NCI-H1694 treated with DMSO at 0.1 percent for 48 hours (cell line): Measurements from ENCODE around the gene C17orf75.
"Not testable (repeated sequence)": the region's sequence is repeated elsewhere in the genome, so short reads cannot be mapped to it uniquely, and the experiment has no call there.

Experiments used
- DNase-seq: peaks from one replicate; lab custom pipeline; 2025; lab: John Stamatoyannopoulos, UW

C17orf75 gene, protein sequence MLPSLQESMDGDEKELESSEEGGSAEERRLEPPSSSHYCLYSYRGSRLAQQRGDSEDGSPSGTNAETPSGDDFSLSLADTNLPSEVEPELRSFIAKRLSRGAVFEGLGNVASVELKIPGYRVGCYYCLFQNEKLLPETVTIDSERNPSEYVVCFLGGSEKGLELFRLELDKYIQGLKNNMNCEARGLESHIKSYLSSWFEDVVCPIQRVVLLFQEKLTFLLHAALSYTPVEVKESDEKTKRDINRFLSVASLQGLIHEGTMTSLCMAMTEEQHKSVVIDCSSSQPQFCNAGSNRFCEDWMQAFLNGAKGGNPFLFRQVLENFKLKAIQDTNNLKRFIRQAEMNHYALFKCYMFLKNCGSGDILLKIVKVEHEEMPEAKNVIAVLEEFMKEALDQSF

DNA sequence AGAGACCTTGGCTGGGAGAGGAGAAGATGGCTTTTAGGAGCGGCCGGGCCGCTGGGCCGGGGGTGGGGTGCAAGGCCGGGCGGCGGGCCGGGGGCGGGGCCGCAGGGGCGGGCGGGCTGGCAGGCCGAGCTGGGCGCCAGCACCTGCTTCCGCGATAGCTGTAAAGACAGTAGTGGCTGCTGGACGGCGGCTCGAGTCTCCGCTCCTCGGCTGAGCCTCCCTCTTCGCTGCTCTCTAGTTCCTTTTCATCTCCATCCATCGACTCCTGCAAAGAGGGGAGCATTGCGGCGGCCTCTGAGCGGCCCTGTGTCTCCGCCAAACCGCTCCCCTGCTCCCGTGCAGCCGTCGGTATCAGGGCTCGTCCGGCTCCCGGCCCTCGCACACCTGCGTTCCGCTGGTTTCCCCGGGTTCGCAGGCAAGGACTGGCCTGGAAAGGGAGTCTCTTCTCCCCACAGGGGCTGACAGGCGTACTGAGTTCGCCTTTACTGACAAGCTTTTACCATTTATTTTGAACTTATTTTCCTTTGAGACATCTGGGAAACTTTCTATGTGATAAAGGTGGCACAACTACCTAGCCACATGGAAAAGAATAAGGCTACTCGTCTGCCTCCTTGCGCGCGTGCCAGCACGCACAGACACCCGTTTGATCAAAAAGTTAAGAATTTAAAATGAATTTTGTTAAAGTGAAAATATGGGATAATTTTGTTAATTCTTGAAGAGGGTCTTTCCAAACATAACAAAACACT, at the start of gene C17orf75:
Gene C17orf75, minus strand, starts transcription at position 317 of the 746 bp plus-strand sequence. Its CDS starts 34 bp downstream, at position 283.
- peak; percentile 61 for DNase-seq

DNA sequence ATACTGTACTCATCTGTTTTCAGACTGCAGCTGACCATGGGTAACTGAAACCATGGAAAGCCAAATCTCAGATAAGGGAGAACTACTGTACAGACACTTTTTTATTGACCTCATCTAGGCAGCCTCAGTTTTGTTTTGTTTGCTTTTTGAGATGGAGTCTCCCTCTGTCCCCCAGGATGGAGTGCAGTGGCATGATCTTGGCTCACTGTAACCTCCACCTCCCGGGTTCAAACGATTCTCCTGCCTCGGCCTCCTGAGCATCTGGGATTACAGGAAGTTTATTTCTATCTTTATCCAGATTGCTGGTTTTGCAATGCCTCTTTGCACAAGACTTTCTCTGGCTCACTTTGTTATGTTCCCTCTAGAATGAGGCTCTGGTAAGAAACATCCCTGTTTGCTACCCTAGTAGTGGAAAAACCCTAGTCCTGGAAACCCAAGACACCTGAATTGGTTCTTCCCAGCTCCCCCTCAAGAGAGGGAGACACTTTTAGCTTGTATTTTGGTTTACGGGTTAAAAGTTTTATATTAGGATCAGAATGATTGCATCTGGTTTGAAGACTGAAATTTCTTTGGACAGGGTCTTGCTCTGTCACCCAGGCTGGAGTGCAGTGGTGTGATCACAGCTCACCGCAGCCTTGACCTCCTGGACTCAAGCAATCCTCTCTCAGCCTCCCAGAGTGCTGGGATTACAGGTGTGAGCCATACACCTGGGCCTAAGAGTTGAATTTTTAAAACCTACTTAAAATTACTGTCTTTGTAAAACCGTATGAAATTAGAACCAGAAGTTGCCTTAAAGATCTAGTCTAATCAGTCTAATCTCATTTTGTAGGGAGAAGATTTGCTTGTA, 46.9 kb upstream of the C17orf75 start:
- no peak for DNase-seq

DNA sequence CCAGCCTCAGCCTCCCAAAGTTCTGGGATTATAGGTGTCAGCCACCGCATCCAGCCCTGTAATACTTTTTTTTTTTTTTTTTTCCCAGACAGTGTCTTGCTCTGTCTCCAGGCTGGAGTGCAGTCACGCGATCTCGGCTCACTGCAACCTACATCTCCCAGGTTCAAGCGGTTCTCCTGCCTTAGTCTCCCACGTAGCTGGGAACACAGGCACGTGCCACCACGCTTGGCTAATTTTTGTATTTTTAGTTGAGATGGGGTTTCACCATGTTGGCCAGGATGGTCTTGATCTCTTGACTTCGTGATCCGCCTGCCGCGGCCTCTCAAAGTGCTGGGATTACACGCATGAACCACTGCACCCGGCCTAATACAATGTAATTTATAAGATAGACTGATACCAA, 46.2 kb upstream of the C17orf75 start:
- not testable (repeated sequence) for DNase-seq

DNA sequence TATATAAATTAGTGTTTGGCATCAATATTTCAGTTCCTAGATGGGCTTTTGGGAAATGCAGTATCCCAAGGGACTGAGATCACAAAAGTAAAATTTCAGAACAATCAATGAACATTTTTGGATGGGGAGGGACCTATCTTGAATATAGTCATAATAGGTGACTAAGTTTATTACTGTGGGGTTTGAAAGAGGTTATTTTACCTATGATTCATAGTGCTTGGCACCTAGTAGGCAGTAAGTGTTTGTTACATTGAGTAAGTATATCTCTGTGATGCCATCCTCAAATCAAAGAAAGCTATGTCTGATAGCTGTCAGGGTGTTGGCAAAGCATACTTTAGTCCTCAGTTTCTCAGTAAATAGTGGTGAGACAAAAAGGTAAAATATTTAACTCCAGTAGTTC, 44.9 kb upstream of the C17orf75 start:
- DNase-seq, result no peak

DNA sequence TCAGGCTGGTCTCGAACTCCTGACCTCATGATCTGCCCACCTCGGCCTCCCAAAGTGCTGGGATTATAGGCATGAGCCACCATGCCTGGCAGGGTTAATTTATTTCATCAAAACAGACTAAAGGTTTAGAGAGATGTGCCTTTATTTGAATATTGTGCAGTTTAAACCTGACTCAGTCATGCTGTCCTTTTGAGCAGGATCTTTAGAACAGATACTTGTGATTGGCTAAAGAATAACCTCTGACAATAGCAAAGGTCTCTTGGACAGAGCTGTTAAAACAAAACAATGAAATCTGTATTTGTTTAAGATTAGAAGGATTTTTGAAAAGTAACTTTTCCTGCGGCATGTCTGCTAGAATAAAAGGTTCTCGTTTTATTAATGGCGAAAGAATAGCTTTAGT, 44.0 kb upstream of the C17orf75 start:
- DNase-seq, result no peak

DNA sequence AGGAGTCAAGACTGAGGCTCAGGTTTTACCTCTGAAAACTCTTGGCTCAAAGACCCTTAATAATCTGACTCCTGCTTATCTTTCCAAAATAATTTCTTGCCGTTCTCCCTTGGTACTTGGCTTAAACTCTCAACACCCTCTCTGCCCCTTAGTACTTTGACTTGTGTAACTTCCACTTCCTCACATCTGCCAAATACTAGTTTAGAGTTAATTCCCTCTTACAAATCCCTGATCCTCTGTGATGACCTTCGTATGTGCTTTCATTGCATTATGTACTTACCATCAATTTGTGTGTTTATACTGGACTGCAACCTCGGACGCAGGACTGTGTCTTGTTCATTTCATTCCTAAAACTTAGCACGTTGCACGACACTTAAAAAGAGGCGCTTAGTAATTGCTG, 43.1 kb upstream of the C17orf75 start:
- no peak for DNase-seq

DNA sequence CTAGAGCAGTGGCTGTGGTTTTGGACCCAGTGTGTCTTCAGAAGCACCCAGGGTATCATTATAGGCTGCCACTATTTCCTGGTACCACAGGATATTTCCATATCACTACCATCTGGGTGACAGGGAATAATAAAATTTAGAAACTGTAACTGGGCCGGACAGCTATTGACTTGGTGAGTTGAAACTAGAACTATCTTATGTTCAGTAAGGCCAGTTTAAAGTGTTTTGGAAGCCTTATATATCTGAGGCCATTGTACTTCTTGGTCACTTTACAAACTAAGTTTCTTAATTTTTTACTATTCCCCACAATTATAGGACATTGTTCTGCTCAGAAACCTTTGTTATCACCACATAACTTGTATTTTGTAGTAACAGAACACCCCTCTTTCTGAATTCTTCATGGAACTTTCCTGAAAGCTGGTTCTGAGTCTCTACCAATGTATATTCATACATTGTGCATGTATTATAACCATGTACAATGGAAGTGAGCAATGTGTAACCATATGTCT, 42.0 kb upstream of the C17orf75 start:
- no peak for DNase-seq

DNA sequence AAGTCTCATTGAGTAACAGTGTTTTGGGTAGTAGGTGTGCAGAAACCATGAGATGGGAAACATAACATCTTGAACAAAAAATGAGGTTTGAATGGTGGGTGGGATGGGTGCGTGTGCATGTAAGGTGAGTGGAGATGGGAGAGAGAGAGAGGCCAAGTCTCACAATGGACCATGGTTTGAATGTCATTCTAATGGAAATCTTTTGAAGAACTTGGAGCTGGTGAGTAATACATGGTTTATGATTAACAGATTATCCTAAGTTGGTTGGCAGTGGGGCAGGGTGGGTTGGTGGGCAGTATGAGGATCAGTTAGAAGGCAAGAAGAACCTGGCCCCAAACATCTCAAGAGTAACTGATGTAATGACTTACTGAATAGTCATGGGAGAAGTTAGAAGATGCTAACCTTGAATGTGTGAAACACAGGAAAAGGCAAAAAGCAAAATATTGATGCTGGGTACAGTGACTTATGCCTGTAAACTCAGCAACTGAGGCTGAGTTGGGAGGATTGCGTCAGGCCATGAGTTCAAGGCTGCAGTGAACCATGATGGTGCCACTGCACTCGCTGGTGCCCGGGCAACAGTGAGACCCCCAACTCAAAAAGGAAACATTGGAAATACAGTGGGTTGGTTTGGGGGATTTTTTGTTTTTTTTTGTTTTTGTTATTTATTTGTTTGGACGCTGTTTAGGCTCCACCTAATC, 40.7 kb upstream of the C17orf75 start:
- no peak for DNase-seq

DNA sequence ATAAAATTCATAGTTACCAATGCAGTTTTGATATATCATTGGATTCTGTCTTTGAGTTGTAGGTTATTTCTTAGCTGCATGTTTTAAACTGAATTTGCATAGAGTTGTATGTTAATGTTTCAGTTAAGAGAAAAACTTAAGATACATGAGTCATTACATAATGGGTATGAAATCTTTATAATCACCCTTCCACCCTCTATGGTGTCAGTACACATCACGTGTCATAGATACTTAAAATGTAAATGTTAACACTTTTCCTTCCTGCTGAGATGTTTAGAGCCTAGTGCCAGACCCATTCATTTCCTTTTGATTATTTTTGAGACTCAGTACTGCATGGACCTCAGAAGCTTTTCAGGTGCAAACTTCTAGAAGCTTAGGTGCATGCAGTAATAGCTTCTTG, 28.5 kb upstream of the C17orf75 start:
- DNase-seq, result no peak

DNA sequence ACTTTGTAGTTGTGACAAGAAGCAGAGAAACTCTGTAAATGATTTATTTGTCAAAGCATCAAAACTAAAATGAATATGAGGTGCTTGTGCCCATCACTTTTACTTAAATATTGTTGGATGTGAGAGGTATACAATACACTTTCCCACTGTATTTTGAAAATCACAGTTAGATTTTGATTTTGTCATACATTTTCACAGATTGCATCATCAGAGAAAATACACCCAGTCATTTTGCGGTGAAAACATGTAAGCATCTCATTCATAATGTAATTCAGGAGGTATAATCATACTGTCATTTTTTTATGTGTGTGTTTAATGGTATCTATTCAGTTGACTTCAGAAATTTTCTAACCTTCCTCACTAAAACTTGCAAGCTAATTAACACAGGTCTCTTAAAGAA, 19.3 kb upstream of the C17orf75 start:
- DNase-seq, result no peak

DNA sequence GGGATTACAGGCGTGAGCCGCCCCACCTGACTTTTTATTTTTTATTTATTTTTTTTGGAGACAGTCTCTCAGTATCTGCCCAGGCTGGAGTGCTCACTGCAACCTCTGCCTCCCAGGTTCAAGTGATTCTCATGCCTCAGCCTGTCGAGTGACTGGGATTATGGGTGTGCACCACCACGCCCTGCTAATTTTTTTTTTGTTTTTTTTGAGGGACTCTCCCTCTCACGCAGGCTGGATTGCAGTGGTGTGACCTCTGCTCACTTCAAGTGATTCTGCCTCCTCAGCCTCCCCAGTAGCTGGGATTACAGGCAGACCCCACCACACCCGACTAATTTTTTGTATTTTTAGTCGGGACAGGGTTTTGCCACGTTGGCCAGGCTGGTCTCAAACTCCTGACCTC, 15.6 kb upstream of the C17orf75 start:
- no peak for DNase-seq

DNA sequence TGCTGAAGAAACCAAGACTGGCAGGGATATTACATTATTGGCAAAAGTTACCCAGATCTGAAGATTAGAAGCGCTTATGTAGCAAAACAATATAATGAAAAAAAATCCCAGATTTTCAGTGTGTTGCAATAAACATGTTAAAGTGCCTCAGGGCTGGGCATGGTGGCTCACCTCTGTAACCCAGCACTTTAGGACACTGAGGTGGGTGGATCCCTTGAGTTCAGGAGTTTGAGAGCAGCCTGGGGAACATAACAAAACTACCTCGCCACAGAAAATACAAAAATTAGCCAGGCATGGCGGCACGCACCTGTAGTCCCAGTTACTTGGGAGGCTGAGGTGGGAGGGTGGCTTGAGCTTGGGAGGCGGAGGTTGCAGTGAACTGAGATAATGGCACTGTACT, 14.8 kb upstream of the C17orf75 start:
- no peak for DNase-seq

DNA sequence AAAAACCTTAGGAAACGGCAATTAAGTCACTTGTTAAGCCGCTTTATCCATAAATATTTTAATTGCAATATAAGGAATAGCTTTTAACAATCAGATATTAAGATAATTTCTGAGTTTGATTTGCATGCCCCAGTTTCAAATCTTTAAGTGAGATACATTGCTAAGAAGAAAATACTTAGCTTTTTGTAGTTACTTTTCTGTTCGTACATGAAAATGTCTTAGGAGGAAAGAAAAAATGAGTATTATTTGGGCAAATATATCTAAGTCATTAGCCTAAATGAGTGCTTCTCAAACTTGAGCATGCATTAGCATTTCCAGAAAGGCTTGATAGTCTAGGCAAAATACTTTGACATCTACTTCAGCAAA, 14.4 kb upstream of the C17orf75 start:
- no peak for DNase-seq

DNA sequence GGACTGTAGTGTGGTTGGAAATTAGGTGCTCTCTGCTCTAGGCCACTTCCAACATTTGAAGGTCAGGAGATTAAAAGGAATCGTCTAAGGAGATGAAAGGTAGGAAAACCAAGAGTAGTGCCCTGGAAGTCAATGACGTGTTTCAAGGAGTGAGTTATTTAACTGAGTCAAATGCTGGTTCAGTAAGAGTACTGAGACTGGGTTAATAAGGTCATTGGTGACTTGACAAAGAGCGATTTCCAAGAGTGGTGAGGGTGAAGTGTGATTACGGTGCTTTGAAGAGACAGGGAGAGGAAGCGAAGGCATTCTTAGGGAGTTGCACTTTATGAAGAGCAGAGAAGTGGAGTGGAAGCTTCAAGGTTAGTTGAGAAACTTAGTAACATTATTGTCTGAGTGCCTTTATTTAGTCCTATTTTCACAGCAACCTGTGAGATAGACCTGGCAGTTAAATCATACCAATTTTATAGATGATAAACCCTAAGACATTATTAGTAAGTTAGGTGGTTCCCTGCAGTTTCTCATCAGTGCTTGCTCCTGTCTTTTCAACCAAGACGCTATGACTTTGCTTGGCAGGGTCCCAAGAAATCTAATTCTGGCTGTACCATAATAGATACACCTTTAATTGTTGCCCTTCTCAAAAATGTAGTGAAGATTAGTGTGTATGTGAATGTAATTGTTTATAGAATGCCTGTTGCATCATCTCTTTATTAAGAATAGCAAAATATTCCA, 13.8 kb upstream of the C17orf75 start:
- no peak for DNase-seq

DNA sequence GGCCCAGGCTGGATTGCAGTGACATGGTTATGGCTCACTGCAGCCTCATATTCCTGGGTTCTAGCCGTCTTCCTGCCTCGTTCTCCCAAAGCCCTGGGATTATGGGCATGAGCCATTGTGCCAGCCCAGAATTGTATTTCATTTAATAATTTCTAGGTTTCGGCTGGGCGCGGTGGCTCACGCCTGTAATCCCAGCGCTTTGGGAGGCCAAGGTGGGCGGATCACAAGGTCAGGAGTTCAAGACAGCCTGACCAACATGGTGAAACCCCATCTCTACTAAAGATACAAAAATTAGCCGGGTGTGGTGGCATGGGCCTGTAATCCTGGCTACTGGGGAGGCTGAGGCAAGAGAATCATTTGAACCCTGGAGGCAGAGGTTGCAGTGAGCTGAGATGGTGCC, 10.8 kb upstream of the C17orf75 start:
- not testable (repeated sequence) for DNase-seq

DNA sequence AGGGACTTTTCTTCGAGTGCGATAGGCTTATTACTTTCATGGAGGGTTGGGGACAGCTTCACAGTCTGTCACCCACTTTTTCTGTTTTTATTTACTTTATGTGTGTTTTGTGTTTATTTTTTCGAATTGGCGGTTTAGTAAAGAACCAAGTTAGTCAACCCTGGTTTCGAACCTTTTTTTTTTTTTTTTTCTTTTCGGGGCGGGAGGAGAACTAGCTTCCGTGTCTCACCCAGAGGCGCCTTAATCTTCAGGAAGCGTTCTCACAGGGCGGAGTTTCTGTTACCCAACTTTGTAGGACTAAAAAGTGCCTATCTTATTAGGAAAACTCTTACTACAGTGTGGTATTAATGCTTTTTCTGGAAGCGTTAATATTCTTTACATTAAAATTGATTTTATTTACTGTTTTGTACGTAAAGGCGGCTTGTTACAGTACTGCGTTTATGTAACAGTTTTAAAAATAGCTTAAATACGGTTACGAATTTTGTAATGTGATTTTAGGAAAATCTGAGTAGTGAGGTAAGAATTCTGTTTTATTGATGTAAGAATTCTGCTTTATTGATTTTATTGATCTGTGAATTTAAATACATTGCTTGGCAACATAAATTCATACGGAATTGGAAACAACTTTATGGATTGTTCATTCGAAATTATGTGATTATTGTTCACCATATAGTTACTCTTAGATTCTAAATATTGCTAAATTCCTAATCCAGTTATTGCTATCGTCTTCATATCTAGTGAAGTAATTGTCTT, 8.9 kb upstream of the C17orf75 start:
- peak; percentile 27 for DNase-seq

DNA sequence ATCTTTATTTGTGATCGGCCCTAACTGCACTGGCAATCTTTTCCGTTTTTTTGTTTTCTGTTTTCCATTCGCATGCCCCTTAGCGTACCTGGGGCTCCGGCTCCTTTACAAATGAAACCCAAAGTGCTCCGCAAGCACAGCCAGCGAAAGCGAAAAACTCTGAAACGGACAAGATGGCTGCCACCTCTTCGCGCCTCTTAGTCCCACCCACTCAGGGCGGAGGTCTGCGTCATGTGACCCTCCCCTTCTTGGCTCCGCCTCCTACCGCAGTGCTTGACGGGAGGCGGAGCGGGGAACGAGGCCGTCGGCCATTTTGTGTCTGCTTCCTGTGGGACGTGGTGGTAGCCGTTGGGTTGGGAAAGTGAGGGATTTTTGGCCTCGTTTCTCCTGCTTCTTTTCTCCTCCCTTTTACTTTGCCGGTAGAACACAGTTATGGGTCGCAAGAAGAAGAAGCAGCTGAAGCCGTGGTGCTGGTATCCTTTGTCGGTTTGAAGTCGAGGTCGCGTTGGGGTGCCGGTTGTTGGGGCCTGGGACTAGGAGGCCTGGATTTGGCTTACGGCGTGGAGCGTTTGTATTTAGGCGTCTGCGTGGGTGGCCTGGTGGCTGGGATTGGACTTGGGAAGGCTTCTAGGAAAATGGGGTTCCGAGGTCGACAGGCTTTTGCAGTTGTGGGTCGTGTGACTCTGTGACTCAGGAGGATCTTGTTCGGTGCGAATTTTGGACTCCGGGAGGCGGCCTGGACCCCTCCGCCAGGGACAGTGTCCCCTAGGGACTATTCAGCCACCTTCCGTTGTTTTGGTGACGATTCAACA, 8.1 kb upstream of the C17orf75 start, which contains the start of gene ZNF207:
Gene ZNF207, plus strand, starts transcription at position 304 of the 812 bp plus-strand sequence. Its CDS starts 129 bp downstream, at position 433.
- DNase-seq, result peak; percentile 98

DNA sequence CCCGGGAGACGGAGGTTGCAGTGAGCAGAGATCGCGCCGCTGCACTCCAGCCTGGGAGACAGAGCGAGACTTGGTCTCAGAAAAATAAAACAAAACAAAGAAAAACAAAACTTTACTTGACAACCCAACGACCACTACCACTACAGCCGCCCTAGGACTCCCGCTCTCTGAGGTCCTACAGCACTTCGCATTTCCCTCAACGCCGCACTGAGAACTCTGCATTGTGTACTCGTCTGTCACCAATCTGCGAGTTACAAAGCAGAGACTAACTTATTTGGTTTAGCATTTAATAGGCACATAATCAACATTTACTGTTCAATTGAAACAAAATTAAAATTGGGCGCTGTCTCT, 7.5 kb upstream of the C17orf75 start:
- no peak for DNase-seq

DNA sequence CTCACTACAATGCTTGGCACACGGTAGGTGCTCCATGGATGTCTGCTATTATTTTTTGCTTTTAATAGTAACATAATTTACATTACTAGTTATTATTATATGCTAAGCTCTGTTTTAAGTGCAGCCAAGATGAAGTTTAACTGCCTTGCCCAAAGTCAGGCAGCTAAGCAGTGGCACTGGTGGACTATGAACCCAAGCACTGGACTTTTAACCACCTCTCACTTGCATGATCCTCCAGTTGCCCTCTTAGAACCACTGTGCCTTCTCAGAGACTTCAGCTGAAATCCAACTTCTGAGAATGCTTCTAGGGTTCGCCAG, 6.5 kb upstream of the C17orf75 start:
- no peak for DNase-seq
